Ovary (tissue), 9 donors: ENCODE results near the gene DNAJA4. TPM values are rescaled to one million over a fixed set of nuclear protein-coding genes. Genes with fewer than 3 reads are reported as not detected.

Experiments
- DNase-seq, 5 donors: peaks; one replicate each; pipeline ENCODE4 v3.0.0-alpha.2; 2019 to 2020
- H3K27ac ChIP-seq, 2 donors: fragments of 200-600 bp; one replicate each; pipeline versions ENCODE4 v1.5.1 to v1.8.0; 2019 to 2022
- H3K27me3 ChIP-seq: fragments of 200-600 bp; one replicate; pipeline ENCODE4 v1.8.0; 2022
- H3K36me3 ChIP-seq: fragments of 200-600 bp; sonication (generic); one replicate; pipeline ENCODE4 v1.5.1; 2019
- H3K4me1 ChIP-seq: one replicate; pipeline ENCODE4 v1.8.1; 2013; ENCODE audit warnings: mild to moderate bottlenecking, moderate library complexity; ENCODE audit not compliant: insufficient read depth
- H3K4me3 ChIP-seq: fragments of 200-600 bp; sonication (generic); one replicate; pipeline ENCODE4 v1.5.1; 2017
- H3K9me3 ChIP-seq, 2 donors: fragments of 200-600 bp in 1 of 2; sonication (generic) in 1 of 2; one replicate each; pipeline versions ENCODE4 v1.5.1 to v1.8.1; 2013 to 2019; ENCODE audit warnings: mild to moderate bottlenecking in 1 of 2, moderate library complexity in 1 of 2
- EP300 ChIP-seq: sonication (generic); formaldehyde crosslinking; IDR thresholded peaks from one replicate; pipeline ENCODE4 v1.6.1; 2017; ENCODE audit warnings: antibody characterized with exemption
- POLR2A ChIP-seq: fragments of 450-650 bp; IDR thresholded peaks from one replicate; pipeline ENCODE4 v1.6.1; 2017; ENCODE audit warnings: antibody characterized with exemption, mild to moderate bottlenecking, moderate library complexity
- WGBS, 3 donors: extraction: QIAGEN DNeasy Blood & Tissue Kit in 1 of 3; methylation state at CpG; one replicate each; pipeline versions ENCODE4 v1.1.5 to v1.1.7; 2013 to 2017; 5-methylcytosine and 5-hydroxymethylcytosine counted together
- intact Hi-C, 4 donors: fragments of 100-400 bp; cut with DNase I; formaldehyde crosslinking; loops; one replicate each; pipeline versions ENCODE4 v1.11.0 to v1.15.1; 2022 to 2023
- polyA plus RNA-seq, 2 donors: library from polyadenylated mRNA; stranded (reverse); fragments of 200-250 nt in 1 of 2; fragments of 350-450 nt in 1 of 2; fragmentation: Illumina TruSeq in 1 of 2; extraction: RNeasy Lipid Tissue Mini Kit (QIAGEN cat#74804) in 1 of 2; gene quantifications; one replicate each; pipeline ENCODE4 v1.2.3, GENCODE V29; 2013 to 2014
- total RNA-seq, 7 donors: library from RNA; depleted of rRNA in 2 of 7; stranded (reverse); fragments of >200 nt in 2 of 7; fragmentation: NEBNext Ultra II Directional in 3 of 7; extraction: Animal tissue kit (Norgen Biotek cat#: 25700) in 3 of 7; gene quantifications; one replicate each; pipeline versions ENCODE4 v1.1.0 to v1.2.4, GENCODE V29; 2016 to 2023
- TF ChIP-seq, protein P1 (sequence below), 3 donors: fragments of 450-650 bp in 2 of 3; fragments of 200-600 bp in 1 of 3; IDR thresholded peaks; one replicate each; pipeline versions ENCODE4 v1.5.1 to v1.8.0; 2016 to 2022; ENCODE audit warnings: antibody characterized with exemption in 3 of 3, mild to moderate bottlenecking in 1 of 3
- donor health status: DM: no; HTN: no; CAD: no; lungs with moderate emphysema.
- donor health status: DM: no; HTN: no; CAD: no.
- donor health status: Bipolar disorder and iron deficiency.
- donor health status: DM: yes; HTN: yes; CAD: no.
- donor health status: DM: no; HTN: no; CAD: no.
- donor health status: DM: yes; HTN: yes; CAD: no.

The DNAJA4 gene
- total and polyA plus RNA-seq, 9 donors, result 4.9 to 23.7 (median 12.2) TPM

GRCh38 chr15:78282324-78282723 is 18.0 kb downstream of the DNAJA4 start:
- no peak for DNase-seq
- 67 to 71% (median 68%) methylated on average over 2 of the region's 2 CpGs for WGBS, 3 donors
- Histone ChIP-seq H3K27me3 (no peaks in the 10 kb centered on the region), H3K27ac (no peak overlapping the region), H3K4me3 (no peak overlapping the region), H3K36me3 (no peaks in the 10 kb centered on the region), H3K9me3 (no peaks in the 10 kb centered on the region), H3K4me1 (no peaks in the 10 kb centered on the region)
- TF ChIP-seq POLR2A (no peak), EP300 (no peak)
- TF ChIP-seq, protein P1, sequence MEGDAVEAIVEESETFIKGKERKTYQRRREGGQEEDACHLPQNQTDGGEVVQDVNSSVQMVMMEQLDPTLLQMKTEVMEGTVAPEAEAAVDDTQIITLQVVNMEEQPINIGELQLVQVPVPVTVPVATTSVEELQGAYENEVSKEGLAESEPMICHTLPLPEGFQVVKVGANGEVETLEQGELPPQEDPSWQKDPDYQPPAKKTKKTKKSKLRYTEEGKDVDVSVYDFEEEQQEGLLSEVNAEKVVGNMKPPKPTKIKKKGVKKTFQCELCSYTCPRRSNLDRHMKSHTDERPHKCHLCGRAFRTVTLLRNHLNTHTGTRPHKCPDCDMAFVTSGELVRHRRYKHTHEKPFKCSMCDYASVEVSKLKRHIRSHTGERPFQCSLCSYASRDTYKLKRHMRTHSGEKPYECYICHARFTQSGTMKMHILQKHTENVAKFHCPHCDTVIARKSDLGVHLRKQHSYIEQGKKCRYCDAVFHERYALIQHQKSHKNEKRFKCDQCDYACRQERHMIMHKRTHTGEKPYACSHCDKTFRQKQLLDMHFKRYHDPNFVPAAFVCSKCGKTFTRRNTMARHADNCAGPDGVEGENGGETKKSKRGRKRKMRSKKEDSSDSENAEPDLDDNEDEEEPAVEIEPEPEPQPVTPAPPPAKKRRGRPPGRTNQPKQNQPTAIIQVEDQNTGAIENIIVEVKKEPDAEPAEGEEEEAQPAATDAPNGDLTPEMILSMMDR (IDR thresholded peaks at IDR 0.05), result no peak
- intact Hi-C loops, result no loop called here

DNA sequence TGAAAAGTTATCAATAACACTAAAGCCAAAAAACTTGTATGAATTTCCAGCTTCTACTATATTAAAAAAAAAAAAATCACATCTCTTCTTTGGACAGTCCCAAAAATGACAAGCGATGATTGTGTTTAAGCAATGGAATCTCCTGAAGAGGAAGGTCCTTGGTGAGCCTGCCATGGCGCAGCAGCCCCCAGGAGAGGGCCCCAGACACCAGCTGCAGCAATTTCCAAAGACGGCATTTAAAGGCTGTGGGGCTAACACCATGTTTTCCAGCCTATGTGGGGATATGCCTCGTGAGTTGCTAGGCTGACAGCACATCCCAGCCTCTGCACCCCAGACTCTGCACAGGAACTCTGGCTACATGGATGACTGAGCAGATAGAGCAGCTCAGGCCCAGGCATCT is 20.4 kb downstream of the DNAJA4 start:
- WGBS, 3 donors, result 75 to 85% (median 76%) methylated on average over 4 of the region's 4 CpGs
- DNase-seq, result no peak
- H3K27me3 ChIP-seq, result no peaks in the 10 kb centered on the region
- H3K36me3 ChIP-seq, result no peaks in the 10 kb centered on the region
- intact Hi-C loops, result no loop called here
- no peaks in the 10 kb centered on the region for H3K4me1 ChIP-seq
- no peak overlapping the region for H3K27ac ChIP-seq
- TF ChIP-seq EP300, result no peak
- TF ChIP-seq POLR2A, result no peak
- TF ChIP-seq, protein P1 (IDR thresholded peaks at IDR 0.05), result no peak
- no peaks in the 10 kb centered on the region for H3K9me3 ChIP-seq
- no peak overlapping the region for H3K4me3 ChIP-seq

DNA sequence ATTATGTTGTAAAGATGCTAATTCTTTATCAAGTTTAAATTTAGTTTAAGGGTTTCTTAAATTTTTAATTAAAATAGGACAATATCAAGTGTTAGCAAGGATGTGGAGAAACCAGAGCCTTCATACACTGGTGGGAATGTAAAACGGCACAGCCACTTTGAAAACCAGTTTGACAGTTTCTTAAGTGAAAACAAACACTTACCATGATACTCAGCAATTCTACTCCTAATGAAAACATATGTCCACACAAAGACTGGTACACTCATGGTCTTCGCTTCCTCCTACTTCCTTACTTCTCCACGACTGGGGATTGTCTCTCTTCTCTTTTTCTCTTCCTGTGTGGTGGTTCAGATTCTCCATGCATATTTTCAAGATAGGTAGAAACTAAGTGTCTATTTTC is 25.9 kb downstream of the DNAJA4 start:
- no peak overlapping the region for H3K27ac ChIP-seq
- H3K4me3 ChIP-seq, result no peak overlapping the region
- H3K27me3 ChIP-seq, result no peaks in the 10 kb centered on the region
- no peaks in the 10 kb centered on the region for H3K4me1 ChIP-seq
- intact Hi-C loops, result no loop called here
- TF ChIP-seq POLR2A (no peak), EP300 (no peak)
- TF ChIP-seq, protein P1 (IDR thresholded peaks at IDR 0.05), result no peak
- H3K9me3 ChIP-seq, result no peaks in the 10 kb centered on the region
- 83 to 87% (median 86%) methylated on average over 3 of the region's 3 CpGs for WGBS, 3 donors
- no peak for DNase-seq
- no peaks in the 10 kb centered on the region for H3K36me3 ChIP-seq

DNA sequence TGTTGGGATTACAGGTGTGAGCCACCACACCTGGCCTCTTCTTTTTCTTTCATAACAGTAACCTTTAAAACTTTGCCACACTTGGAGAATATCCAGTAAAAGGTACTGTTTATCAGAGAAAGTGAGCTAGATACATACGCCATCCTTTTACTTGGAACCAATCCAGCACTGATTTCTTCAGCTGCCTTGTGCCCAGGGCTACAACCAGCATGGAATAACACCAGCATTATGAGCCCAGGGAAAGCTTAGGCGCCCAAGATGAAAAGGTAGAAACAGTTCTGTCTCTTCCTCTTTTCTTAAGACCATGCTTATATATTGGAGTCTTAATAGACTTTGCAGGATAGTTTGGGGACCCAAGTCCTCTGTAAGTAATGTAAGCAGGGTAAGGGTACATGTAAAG is 26.7 kb downstream of the DNAJA4 start:
- H3K36me3 ChIP-seq, result no peaks in the 10 kb centered on the region
- intact Hi-C loops, result no loop called here
- TF ChIP-seq, protein P1 (IDR thresholded peaks at IDR 0.05), result no peak
- TF ChIP-seq POLR2A (no peak), EP300 (no peak)
- WGBS, 3 donors, result 50 to 73% (median 69%) methylated on average over 2 of the region's 2 CpGs
- H3K27me3 ChIP-seq, result no peaks in the 10 kb centered on the region
- H3K27ac ChIP-seq, result no peak overlapping the region
- no peak for DNase-seq
- H3K4me3 ChIP-seq, result no peak overlapping the region
- H3K4me1 ChIP-seq, result no peaks in the 10 kb centered on the region
- no peaks in the 10 kb centered on the region for H3K9me3 ChIP-seq

GRCh38 chr15:78291698-78292097 is 27.3 kb downstream of the DNAJA4 start:
- no peak overlapping the region for H3K4me3 ChIP-seq
- TF ChIP-seq, protein P1 (IDR thresholded peaks at IDR 0.05), result no peak
- TF ChIP-seq EP300 (no peak), POLR2A (no peak)
- H3K36me3 ChIP-seq, result no peaks in the 10 kb centered on the region
- intact Hi-C loops, result no loop called here
- H3K4me1 ChIP-seq, result no peaks in the 10 kb centered on the region
- H3K9me3 ChIP-seq, result no peaks in the 10 kb centered on the region
- H3K27ac ChIP-seq, result no peak overlapping the region
- DNase-seq, result no peak
- WGBS, 3 donors, result 100% methylated on average over 2 of the region's 2 CpGs
- no peaks in the 10 kb centered on the region for H3K27me3 ChIP-seq
